HUES48 (cell line): Measurements from ENCODE around the gene CES4A.
A peak's percentile ranks its signal among the peaks of the same experiment; 100 is the strongest.
"Not testable (repeated sequence)": the region's sequence is repeated elsewhere in the genome, so short reads cannot be mapped to it uniquely, and the experiment has no call there.

Experiments
- H3K27ac ChIP-seq: one replicate; pipeline ENCODE4 v1.7.0; 2013; ENCODE audit warnings: low read depth, low read length, inconsistent platforms
- H3K27me3 ChIP-seq: 2 replicates; pipeline ENCODE4 v1.6.1; 2013; ENCODE audit warnings: mild to moderate bottlenecking, low read length; ENCODE audit not compliant: control insufficient read depth, insufficient read depth
- H3K36me3 ChIP-seq: 2 replicates; pipeline ENCODE4 v1.6.1; 2013; ENCODE audit warnings: low read length; ENCODE audit not compliant: control insufficient read depth, insufficient read depth
- H3K4me1 ChIP-seq: 2 replicates; pipeline ENCODE4 v1.6.1; 2013; ENCODE audit warnings: mild to moderate bottlenecking, low read length; ENCODE audit not compliant: control insufficient read depth, insufficient read depth
- H3K4me3 ChIP-seq: 2 replicates; pipeline ENCODE4 v1.5.1; 2013; ENCODE audit warnings: mild to moderate bottlenecking, low read depth, low read length
- H3K9ac ChIP-seq: 2 replicates; pipeline ENCODE4 v1.6.1; 2013; ENCODE audit warnings: mild to moderate bottlenecking, low read depth, low read length, moderate library complexity
- H3K9me3 ChIP-seq: 2 replicates; pipeline ENCODE4 v1.6.1; 2013; ENCODE audit warnings: low read length; ENCODE audit not compliant: control insufficient read depth, insufficient read depth

Gene CES4A

GRCh38 chr16:66993558-66993957 is 5.2 kb downstream of the CES4A start:
- not testable (repeated sequence) for H3K9ac ChIP-seq, H3K4me1 ChIP-seq, H3K27me3 ChIP-seq, H3K36me3 ChIP-seq, H3K4me3 ChIP-seq, H3K9me3 ChIP-seq, H3K27ac ChIP-seq

DNA sequence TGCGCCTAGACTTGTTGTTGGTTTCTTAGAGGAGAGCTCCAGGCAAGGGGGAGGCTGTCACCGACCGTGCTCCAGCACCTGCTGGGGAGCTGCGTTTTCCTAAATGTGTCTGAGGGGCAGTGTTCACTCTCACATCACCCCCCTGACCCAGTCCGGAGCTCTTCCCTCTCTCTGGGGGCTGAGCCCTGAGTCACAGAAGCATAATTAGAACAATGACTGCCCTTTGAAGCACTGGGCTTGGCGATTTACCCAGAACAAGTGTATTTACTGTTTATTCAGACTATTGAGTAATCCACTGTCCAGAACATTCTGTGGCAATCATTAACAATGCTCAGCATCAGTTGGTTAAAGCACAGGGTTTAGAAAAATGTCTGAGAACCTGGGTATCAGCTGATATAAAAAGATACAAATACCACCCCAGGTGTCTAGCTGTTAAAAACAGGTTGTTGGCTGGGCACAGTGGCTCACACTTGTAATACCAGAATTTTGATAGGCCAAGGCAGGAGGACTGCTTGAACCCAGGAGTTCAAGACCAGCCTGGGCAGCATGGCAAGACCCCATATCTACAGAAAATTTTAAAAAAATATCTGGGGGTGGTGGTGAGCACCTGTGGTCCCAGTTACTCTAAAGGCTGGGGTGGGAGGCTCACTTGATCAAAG is 8.1 kb downstream of the CES4A start:
- H3K9ac ChIP-seq: no peak overlapping the region
- peaks cover 31% of the 10 kb centered on the region for H3K27me3 ChIP-seq
- no peak overlapping the region for H3K4me3 ChIP-seq
- no peaks in the 10 kb centered on the region for H3K36me3 ChIP-seq
- H3K27ac ChIP-seq: no peak overlapping the region
- no peaks in the 10 kb centered on the region for H3K4me1 ChIP-seq
- H3K9me3 ChIP-seq: no peaks in the 10 kb centered on the region

DNA sequence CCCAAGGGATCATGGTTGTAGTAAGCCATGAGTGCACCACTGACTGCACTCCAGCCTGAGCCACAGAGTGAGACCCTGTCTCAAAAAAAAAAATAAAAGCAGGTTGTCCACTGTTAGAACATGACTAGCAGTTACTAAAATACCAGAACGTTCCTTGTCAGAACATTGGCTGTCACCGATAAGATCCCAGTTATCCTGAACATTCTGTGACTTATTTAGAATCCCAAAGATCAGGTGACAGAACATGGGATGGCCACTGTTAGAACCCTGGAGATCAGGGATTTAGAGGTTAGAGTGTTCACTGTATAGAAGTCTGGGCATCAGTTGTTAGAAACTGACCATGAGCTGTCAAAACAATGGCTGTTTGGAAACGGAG is 8.6 kb downstream of the CES4A start:
- no peaks in the 10 kb centered on the region for H3K4me1 ChIP-seq
- no peak overlapping the region for H3K4me3 ChIP-seq
- H3K9ac ChIP-seq: no peak overlapping the region
- H3K27me3 ChIP-seq: peaks cover 35% of the 10 kb centered on the region
- H3K9me3 ChIP-seq: no peaks in the 10 kb centered on the region
- H3K27ac ChIP-seq: no peak overlapping the region
- no peaks in the 10 kb centered on the region for H3K36me3 ChIP-seq

DNA sequence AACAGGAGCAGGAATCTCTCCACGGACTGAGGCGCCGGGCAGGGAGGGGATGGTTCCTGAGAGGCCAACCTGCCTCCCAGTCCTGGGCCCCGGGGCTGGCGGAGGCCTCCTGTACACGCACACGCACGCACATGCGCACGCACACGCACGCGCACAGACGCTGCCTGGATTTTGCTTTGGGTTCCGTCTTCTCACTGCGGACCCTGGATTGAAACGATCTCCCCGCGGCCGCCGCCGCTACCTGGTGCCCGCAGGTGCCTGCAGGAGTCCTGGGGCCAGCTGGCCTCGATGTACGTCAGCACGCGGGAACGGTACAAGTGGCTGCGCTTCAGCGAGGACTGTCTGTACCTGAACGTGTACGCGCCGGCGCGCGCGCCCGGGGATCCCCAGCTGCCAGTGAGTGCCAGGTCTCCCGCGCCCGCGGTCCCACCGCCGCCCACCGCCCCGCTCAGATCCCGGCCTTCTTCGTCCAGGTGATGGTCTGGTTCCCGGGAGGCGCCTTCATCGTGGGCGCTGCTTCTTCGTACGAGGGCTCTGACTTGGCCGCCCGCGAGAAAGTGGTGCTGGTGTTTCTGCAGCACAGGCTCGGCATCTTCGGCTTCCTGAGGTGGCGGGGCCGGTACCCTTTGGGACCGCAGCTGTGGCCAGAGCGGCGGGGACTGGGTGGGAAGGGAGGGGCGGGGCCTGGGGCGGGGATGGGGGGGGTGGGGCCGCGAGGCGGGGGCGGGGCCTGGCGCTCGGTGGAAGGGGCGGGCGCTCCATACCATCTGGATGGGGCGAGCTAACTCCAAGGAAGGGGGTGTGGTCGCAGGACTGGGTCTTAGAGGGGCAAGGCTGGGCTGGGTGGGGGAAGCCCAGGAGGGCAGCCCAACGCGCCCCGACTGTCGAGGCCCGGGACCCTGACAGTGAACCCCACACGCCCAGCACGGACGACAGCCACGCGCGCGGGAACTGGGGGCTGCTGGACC is 12.3 kb downstream of the CES4A start:
- peak overlapping the region; percentile 75 for H3K4me3 ChIP-seq
- no peaks in the 10 kb centered on the region for H3K36me3 ChIP-seq
- no peaks in the 10 kb centered on the region for H3K4me1 ChIP-seq
- peaks cover 46% of the 10 kb centered on the region for H3K27me3 ChIP-seq
- H3K9me3 ChIP-seq: no peaks in the 10 kb centered on the region
- no peak overlapping the region for H3K9ac ChIP-seq
- no peak overlapping the region for H3K27ac ChIP-seq

DNA sequence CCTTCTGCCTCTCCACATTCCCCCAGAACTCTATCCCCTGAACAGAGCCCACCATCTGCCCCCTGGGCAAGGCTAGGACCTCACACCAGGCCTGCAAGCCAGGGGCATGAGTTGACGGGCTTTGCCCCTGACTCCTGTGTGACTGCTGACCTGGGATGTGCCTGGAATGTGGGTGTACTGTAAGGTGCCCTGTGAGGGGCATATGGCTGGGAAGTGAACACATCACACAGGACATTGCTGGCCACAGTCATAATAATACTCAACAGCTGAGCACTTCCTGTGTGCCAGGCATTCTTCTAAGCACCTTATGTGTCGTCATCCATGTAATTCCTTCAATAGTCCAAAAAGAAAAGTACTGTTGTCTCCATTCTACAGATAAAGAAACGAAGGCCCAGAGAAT is 13.3 kb downstream of the CES4A start:
- Histone ChIP-seq H3K4me3 (no peak overlapping the region; the same call in 1 of the 2 replicates), H3K27ac (no peak overlapping the region), H3K4me1 (no peaks in the 10 kb centered on the region), H3K36me3 (no peaks in the 10 kb centered on the region), H3K27me3 (peaks cover 46% of the 10 kb centered on the region), H3K9ac (no peak overlapping the region), H3K9me3 (no peaks in the 10 kb centered on the region)

DNA sequence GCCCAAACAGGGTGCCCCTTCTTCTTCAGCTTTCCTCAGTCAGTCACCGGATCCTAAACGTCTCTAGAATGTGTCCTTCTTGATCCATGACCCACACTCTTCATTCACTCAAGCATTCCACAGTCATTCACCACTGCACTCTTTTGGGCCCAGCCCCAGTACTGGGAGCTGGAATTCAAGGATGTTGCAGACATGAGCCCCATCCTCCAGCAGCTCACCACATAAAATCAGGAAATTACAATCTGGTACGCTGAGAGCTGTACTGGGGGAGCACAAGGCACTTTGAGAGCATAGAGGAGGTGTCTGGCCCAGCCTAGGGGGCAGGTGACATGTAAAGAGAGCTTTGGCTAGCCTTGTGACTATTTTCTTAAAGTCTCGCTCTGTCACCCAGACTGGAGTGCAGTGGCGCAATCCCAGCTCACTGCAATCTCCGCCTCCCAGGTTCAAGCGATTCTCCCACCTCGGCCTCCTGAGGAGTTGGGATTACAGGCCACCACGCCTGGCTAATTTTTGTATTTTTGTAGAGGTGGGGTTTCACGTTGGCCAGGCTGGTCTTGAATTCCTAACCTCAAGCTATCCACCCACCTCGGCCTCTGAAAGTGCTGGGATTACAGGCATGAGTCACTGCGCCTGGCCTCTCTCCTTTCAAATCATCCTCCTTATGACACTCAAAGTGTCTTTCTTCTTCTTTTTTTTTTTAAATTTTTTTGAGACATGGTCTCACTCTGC is 18.7 kb downstream of the CES4A start:
- Histone ChIP-seq H3K36me3 (no peaks in the 10 kb centered on the region), H3K27ac (no peak overlapping the region), H3K4me1 (no peaks in the 10 kb centered on the region), H3K27me3 (peaks cover 13% of the 10 kb centered on the region), H3K9me3 (no peaks in the 10 kb centered on the region), H3K9ac (no peak overlapping the region), H3K4me3 (no peak overlapping the region)

GRCh38 chr16:67009158-67009557 is 20.8 kb downstream of the CES4A start:
- Histone ChIP-seq H3K27ac (no peak overlapping the region), H3K4me1 (no peaks in the 10 kb centered on the region), H3K9me3 (no peaks in the 10 kb centered on the region), H3K36me3 (no peaks in the 10 kb centered on the region), H3K9ac (no peak overlapping the region), H3K4me3 (no peak overlapping the region), H3K27me3 (peaks cover 19% of the 10 kb centered on the region)

- Histone ChIP-seq H3K27ac (no peak overlapping the region), H3K4me1 (no peaks in the 10 kb centered on the region), H3K9ac (no peak overlapping the region), H3K4me3 (no peak overlapping the region), H3K36me3 (no peaks in the 10 kb centered on the region), H3K9me3 (no peaks in the 10 kb centered on the region), H3K27me3 (peaks cover 33% of the 10 kb centered on the region)
Measured at GRCh38 chr16:67011274-67011673, 22.9 kb downstream of the CES4A start.

GRCh38 chr16:67013233-67013822 is 24.9 kb downstream of the CES4A start:
- no peaks in the 10 kb centered on the region for H3K36me3 ChIP-seq
- H3K27me3 ChIP-seq: peaks cover 33% of the 10 kb centered on the region
- H3K4me3 ChIP-seq: peak overlapping the region; percentile 61; the same call in 1 of the 2 replicates
- H3K9ac ChIP-seq: no peak overlapping the region
- no peaks in the 10 kb centered on the region for H3K9me3 ChIP-seq
- H3K4me1 ChIP-seq: no peaks in the 10 kb centered on the region
- H3K27ac ChIP-seq: no peak overlapping the region

- Histone ChIP-seq H3K9me3 (no peaks in the 10 kb centered on the region), H3K9ac (no peak overlapping the region), H3K4me1 (no peaks in the 10 kb centered on the region), H3K4me3 (peak overlapping the region; percentile 61), H3K27me3 (peaks cover 33% of the 10 kb centered on the region), H3K36me3 (no peaks in the 10 kb centered on the region), H3K27ac (no peak overlapping the region)
Measured at GRCh38 chr16:67013823-67014633, 25.6 kb downstream of the CES4A start.
